Panc1 (cell line): ENCODE results near the gene IGF2BP1. TPM values are rescaled to one million over a fixed set of nuclear protein-coding genes. Genes with fewer than 3 reads are reported as not detected.

Experiments
- ATAC-seq: fragments of 200-7000 bp; cut with Tn5 transposase; 2 replicates; pipeline ENCODE4 v1.9.1; 2020; ENCODE audit warnings: mild to moderate bottlenecking, moderate library complexity
- BruUV-seq: library from RNA; stranded (reverse); fragments of 400-500 nt; replicated peaks from 2 replicates; lab custom pipeline; 2021; lab: Mats Ljungman, UMichigan
- CTCF ChIA-PET: fragments of 300-600 bp; sonication (Branson Sonifier 250); formaldehyde crosslinking; loops from one replicate; lab custom pipeline; 2022; ENCODE audit warnings: antibody characterized with exemption; lab: Charles Lee
- POLR2A ChIA-PET: fragments of 300-600 bp; sonication (Branson Sonifier 250); formaldehyde crosslinking; loops from one replicate; lab custom pipeline; 2022; ENCODE audit warnings: antibody characterized with exemption; lab: Charles Lee
- DNase-seq: peaks from one replicate; pipeline ENCODE4 v3.0.0-alpha.2; 2010; ENCODE audit warnings: low read depth, low spot score
- H3K27ac ChIP-seq: 2 replicates; pipeline ENCODE4 v1.5.1; 2011; ENCODE audit warnings: mild to moderate bottlenecking, low read length, inconsistent platforms
- H3K27me3 ChIP-seq: fragments of 200-500 bp; sonication (Bioruptor generic); 2 replicates; pipeline ENCODE4 v1.6.0; 2014; ENCODE audit warnings: low read length, inconsistent platforms; ENCODE audit not compliant: control insufficient read depth, insufficient read depth
- H3K36me3 ChIP-seq: fragments of 200-500 bp; sonication (Bioruptor generic); 2 replicates; pipeline ENCODE4 v1.5.1; 2014; ENCODE audit warnings: inconsistent platforms, mild to moderate bottlenecking, low read length, moderate library complexity; ENCODE audit not compliant: control insufficient read depth, insufficient read depth
- H3K4me1 ChIP-seq: 2 replicates; pipeline ENCODE4 v1.5.1; 2011; ENCODE audit warnings: inconsistent platforms, mild to moderate bottlenecking, low read length, moderate library complexity; ENCODE audit not compliant: control insufficient read depth, insufficient read depth
- H3K4me3 ChIP-seq, 2 experiments: 2 replicates each; pipeline ENCODE4 v1.5.1; 2011 to 2012; ENCODE audit warnings: low read depth in 2 of 2, low read length in 2 of 2, mild to moderate bottlenecking in 2 of 2, inconsistent platforms in 1 of 2, moderate library complexity in 1 of 2
- H3K9me3 ChIP-seq: fragments of 200-500 bp; sonication (Bioruptor generic); 2 replicates; pipeline ENCODE4 v1.5.1; 2014; ENCODE audit warnings: low read depth, mild to moderate bottlenecking, inconsistent platforms, low read length, moderate library complexity; ENCODE audit not compliant: control insufficient read depth, insufficient read depth
- POLR2AphosphoS5 ChIP-seq: IDR thresholded peaks from 2 replicates; pipeline ENCODE4 v1.6.1; 2012; ENCODE audit warnings: mild to moderate bottlenecking, low read depth, low read length, moderate library complexity
- SIN3A ChIP-seq: IDR thresholded peaks from 2 replicates; pipeline ENCODE4 v1.6.1; 2012; ENCODE audit warnings: low read depth, mild to moderate bottlenecking, low read length, moderate library complexity, borderline replicate concordance; ENCODE audit not compliant: insufficient read depth
- TCF7L2 ChIP-seq: IDR thresholded peaks from 2 replicates; pipeline ENCODE4 v1.6.1; 2011; ENCODE audit warnings: mild to moderate bottlenecking, low read depth, low read length, inconsistent platforms
- in situ Hi-C: cut with HindIII; loops from 2 replicates; pipeline ENCODE4 v1.10.0; 2016; ENCODE audit warnings: low sequenced_read_pairs, low pct_unique_long_range_greater_than_20kb
- intact Hi-C: fragments of 100-400 bp; cut with micrococcal nuclease; formaldehyde crosslinking; loops from one replicate; pipeline ENCODE4 v1.10.0; 2022; ENCODE audit not compliant: unreplicated experiment
- total RNA-seq: library from RNA; stranded (reverse); gene quantifications from one replicate; pipeline ENCODE4 v1.2.1, GENCODE V29; 2021; ENCODE audit not compliant: unreplicated experiment
- TF ChIP-seq, protein P1 (sequence below): fragments of 450-650 bp; IDR thresholded peaks from 2 replicates; pipeline ENCODE4 v1.5.1; 2017; ENCODE audit warnings: mild to moderate bottlenecking
- TF ChIP-seq, protein P2 (sequence below), 2 experiments: IDR thresholded peaks; 2 replicates each; pipeline ENCODE4 v1.6.1; 2011 to 2012; ENCODE audit warnings: low read depth in 2 of 2, control low read depth in 1 of 2, low read length in 1 of 2, mild to moderate bottlenecking in 1 of 2, moderate library complexity in 1 of 2; ENCODE audit not compliant: insufficient read depth in 1 of 2

The IGF2BP1 gene
- total RNA-seq, 1 experiment from 2014 or later, result 109 TPM

DNA sequence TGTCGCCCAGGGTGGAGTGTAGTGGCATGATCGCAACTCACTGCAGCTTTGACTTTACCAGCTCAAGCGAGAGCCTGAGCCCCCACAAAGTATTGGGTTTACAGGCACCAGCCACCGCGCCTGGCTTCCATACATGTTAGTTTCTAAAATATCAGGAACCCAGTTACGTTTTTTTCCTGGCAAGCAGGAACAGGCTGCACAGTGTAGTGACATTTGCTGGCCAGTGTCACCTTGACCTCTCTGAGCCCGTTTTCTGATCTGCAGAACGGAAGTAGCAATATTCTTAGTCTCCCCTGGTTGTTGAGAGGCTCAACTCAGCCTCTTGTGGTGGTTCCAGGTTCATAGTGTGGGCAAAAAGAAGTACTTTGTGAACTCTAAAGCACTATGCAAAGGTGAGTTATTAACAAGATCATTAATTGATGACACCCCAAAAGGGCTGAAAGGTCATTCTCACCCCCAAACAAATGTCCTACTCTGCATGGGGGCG is 15.6 kb downstream of the IGF2BP1 start:
- POLR2A ChIA-PET, result interaction anchor here (0.6 kb wide), 1 partner anchor 267 kb away, joined by 6 read pairs; no protein-coding TSS in a partner anchor
- H3K4me3 ChIP-seq, result no peak overlapping the region
- no peak for TF ChIP-seq TCF7L2
- no peak for TF ChIP-seq SIN3A
- H3K9me3 ChIP-seq, result no peaks in the 10 kb centered on the region
- H3K36me3 ChIP-seq, result no peaks in the 10 kb centered on the region
- peaks cover 26% of the 10 kb centered on the region for H3K4me1 ChIP-seq
- CTCF ChIA-PET, result no interaction called here
- no peak for ATAC-seq
- DNase-seq, result no peak
- H3K27me3 ChIP-seq, result no peaks in the 10 kb centered on the region
- in situ Hi-C loops, result no loop called here
- H3K27ac ChIP-seq, result 0 out of 2 replicates have a peak overlapping the region, but pooled peaks have one; percentile 13
- BruUV-seq, result no TSS peak
- intact Hi-C loops, result no loop called here

DNA sequence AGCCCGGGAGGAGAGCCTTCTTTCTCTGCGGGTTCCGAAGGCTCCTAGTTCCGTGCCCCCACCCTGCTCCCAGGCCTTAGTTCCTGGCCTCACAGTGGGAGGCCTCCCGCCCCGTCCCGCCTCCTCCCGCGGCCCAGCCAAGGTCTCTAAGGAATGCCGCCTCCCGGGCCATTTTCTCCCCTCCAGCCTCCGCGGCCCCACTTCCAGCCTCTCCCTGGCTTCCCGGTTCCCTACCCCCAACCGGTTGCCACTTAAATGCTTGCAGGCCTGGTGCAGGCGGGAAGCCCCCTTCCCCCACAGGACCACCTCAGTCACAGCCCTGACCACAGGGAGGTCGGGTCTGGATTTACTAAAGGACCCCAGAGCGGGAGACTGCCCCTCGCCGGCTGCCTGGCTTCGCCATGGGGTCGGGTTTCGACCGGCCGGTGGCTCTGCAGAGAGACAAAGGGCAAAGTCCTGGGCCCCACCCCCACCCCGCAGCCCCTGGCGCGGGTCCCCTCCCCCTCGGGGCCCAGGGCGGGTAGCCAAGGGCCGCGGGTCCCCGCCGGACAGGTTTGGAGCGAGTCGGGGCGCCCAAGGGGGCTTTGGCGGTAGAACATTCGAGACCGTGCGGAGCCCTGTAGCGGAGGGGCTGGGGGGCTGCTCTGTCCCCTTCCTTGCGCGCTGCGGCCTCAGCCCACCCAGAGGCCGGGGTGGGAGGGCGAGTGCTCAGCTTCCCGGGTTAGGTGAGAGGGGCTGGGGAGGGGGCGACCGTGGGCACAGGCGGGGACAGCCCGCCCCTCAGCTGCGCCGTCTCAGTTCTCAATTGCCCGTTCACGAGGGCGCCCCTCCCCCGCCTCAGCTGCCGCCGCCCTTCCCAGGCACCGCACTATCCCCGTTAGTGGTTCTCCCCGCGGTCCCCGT is 16.4 kb downstream of the IGF2BP1 start:
- Histone ChIP-seq H3K4me1 (peaks cover 26% of the 10 kb centered on the region), H3K9me3 (no peaks in the 10 kb centered on the region), H3K4me3 (no peak overlapping the region), H3K27me3 (no peaks in the 10 kb centered on the region), H3K36me3 (no peaks in the 10 kb centered on the region), H3K27ac (0 out of 2 replicates have a peak overlapping the region, but pooled peaks have one; percentile 13)
- ATAC-seq, result peak; percentile 24
- in situ Hi-C loops (no loop called here), intact Hi-C loops (no loop called here)
- POLR2A ChIA-PET, result no interaction called here
- no TSS peak for BruUV-seq
- TF ChIP-seq, protein P1, sequence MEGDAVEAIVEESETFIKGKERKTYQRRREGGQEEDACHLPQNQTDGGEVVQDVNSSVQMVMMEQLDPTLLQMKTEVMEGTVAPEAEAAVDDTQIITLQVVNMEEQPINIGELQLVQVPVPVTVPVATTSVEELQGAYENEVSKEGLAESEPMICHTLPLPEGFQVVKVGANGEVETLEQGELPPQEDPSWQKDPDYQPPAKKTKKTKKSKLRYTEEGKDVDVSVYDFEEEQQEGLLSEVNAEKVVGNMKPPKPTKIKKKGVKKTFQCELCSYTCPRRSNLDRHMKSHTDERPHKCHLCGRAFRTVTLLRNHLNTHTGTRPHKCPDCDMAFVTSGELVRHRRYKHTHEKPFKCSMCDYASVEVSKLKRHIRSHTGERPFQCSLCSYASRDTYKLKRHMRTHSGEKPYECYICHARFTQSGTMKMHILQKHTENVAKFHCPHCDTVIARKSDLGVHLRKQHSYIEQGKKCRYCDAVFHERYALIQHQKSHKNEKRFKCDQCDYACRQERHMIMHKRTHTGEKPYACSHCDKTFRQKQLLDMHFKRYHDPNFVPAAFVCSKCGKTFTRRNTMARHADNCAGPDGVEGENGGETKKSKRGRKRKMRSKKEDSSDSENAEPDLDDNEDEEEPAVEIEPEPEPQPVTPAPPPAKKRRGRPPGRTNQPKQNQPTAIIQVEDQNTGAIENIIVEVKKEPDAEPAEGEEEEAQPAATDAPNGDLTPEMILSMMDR, result no peak
- TF ChIP-seq SIN3A (no peak), POLR2AphosphoS5 (no peak), TCF7L2 (no peak)
- TF ChIP-seq, protein P2, sequence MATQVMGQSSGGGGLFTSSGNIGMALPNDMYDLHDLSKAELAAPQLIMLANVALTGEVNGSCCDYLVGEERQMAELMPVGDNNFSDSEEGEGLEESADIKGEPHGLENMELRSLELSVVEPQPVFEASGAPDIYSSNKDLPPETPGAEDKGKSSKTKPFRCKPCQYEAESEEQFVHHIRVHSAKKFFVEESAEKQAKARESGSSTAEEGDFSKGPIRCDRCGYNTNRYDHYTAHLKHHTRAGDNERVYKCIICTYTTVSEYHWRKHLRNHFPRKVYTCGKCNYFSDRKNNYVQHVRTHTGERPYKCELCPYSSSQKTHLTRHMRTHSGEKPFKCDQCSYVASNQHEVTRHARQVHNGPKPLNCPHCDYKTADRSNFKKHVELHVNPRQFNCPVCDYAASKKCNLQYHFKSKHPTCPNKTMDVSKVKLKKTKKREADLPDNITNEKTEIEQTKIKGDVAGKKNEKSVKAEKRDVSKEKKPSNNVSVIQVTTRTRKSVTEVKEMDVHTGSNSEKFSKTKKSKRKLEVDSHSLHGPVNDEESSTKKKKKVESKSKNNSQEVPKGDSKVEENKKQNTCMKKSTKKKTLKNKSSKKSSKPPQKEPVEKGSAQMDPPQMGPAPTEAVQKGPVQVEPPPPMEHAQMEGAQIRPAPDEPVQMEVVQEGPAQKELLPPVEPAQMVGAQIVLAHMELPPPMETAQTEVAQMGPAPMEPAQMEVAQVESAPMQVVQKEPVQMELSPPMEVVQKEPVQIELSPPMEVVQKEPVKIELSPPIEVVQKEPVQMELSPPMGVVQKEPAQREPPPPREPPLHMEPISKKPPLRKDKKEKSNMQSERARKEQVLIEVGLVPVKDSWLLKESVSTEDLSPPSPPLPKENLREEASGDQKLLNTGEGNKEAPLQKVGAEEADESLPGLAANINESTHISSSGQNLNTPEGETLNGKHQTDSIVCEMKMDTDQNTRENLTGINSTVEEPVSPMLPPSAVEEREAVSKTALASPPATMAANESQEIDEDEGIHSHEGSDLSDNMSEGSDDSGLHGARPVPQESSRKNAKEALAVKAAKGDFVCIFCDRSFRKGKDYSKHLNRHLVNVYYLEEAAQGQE (IDR thresholded peaks at IDR 0.05; ENCODE audit: insufficient read depth in 1 of 2, low read depth in 2 of 2, low read length in 1 of 2), result no peak
- DNase-seq, result no peak
- CTCF ChIA-PET, result interaction anchor here (1.6 kb wide), 1 partner anchor 59 kb away, joined by 4 read pairs; no protein-coding TSS in a partner anchor
